SKM-1 treated with dmso at 0.1 percent for 144 hours (cell line): ENCODE measurements around the gene PCDHA4.

Source experiments
- DNase-seq: peaks from one replicate; lab custom pipeline; 2025; ENCODE audit not compliant: unreplicated experiment; lab: John Stamatoyannopoulos, UW

The PCDHA4 gene

GRCh38 chr5:140855772-140856674 is 49.2 kb downstream of the PCDHA4 start, which contains the start of gene PCDHA10:
TSS of gene PCDHA10 (plus strand) at chr5:140855897. CDS start at chr5:140856049, 152 bp downstream.
- DNase-seq, result no peak

GRCh38 chr5:140857177-140857986 is 50.5 kb downstream of the PCDHA4 start:
- DNase-seq, result no peak

GRCh38 chr5:140857987-140858240 is 51.0 kb downstream of the PCDHA4 start:
- no peak for DNase-seq

- DNase-seq, result no peak
Measured at GRCh38 chr5:140862441-140863295, 55.8 kb downstream of the PCDHA4 start.
